Ascending aorta (tissue), 2 donors: ENCODE results near the gene ALOXE3. TPM values are rescaled to one million over a fixed set of nuclear protein-coding genes. Genes with fewer than 3 reads are reported as not detected.

ENCODE experiments used
- DNase-seq, 2 donors: peaks; one replicate each; pipeline ENCODE4 v3.0.0-alpha.2; 2019; ENCODE audit warnings: low spot score in 2 of 2
- H3K27ac ChIP-seq, 2 donors: fragments of 200-600 bp; sonication (generic); one replicate each; pipeline ENCODE4 v1.5.1; 2016 to 2017; ENCODE audit warnings: mild to moderate bottlenecking in 1 of 2
- H3K27me3 ChIP-seq: fragments of 200-600 bp; sonication (generic); one replicate; pipeline ENCODE4 v1.5.1; 2017
- H3K36me3 ChIP-seq, 2 donors: fragments of 200-600 bp; sonication (generic); one replicate each; pipeline ENCODE4 v1.5.1; 2016
- H3K4me1 ChIP-seq, 2 donors: fragments of 200-600 bp; sonication (generic); one replicate each; pipeline ENCODE4 v1.5.1; 2016 to 2017; ENCODE audit warnings: mild to moderate bottlenecking in 1 of 2
- H3K4me3 ChIP-seq, 2 donors: fragments of 200-600 bp; sonication (generic); one replicate each; pipeline ENCODE4 v1.5.1; 2016 to 2017; ENCODE audit warnings: mild to moderate bottlenecking in 1 of 2
- H3K9me3 ChIP-seq, 2 donors: fragments of 200-600 bp; sonication (generic); one replicate each; pipeline ENCODE4 v1.5.1; 2016
- CTCF ChIP-seq, 3 experiments: fragments of 200-600 bp in 2 of 3; fragments of 450-650 bp in 1 of 3; sonication (generic) in 2 of 3; IDR thresholded peaks; one replicate each; pipeline ENCODE4 v1.5.1; 2016 to 2019; ENCODE audit warnings: antibody characterized with exemption in 3 of 3, mild to moderate bottlenecking in 1 of 3, moderate library complexity in 1 of 3
- intact Hi-C: fragments of 100-400 bp; cut with DNase I; formaldehyde crosslinking; loops from one replicate; pipeline ENCODE4 v1.15.1; 2023
- total RNA-seq: library from RNA; depleted of rRNA; stranded (reverse); fragments of >200 nt; gene quantifications from one replicate; pipeline ENCODE4 v1.1.0, GENCODE V29; 2016

ALOXE3 gene
- total RNA-seq, 1 donor from 2014 or later = not detected

- TF ChIP-seq CTCF (IDR thresholded peaks at IDR 0.05) = no peak
- H3K27me3 ChIP-seq = no peaks in the 10 kb centered on the region
- H3K9me3 ChIP-seq = no peaks in the 10 kb centered on the region
- peaks cover 21 to 47% of the 10 kb centered on the region in 2 donors for H3K4me1 ChIP-seq
- no peak overlapping the region for H3K4me3 ChIP-seq
- H3K27ac ChIP-seq = peak overlapping the region; percentile 99 to 100
- intact Hi-C loops = loop anchor here (1.0 kb wide), 1 partner anchor 22 kb away; no protein-coding TSS in a partner anchor
- no peak for DNase-seq
- peaks cover 20 to 23% of the 10 kb centered on the region in 2 donors for H3K36me3 ChIP-seq
These were observed 41.9 kb upstream of the ALOXE3 start for GRCh38 chr17:8160224-8160577.

GRCh38 chr17:8159459-8160223 is 41.3 kb upstream of the ALOXE3 start:
- intact Hi-C loops = loop anchor here (1.0 to 5.0 kb wide), 3 partner anchors 21 to 677 kb away; partner anchors contain the start of genes POLR2A and SLC35G6
- peak overlapping the region; percentile 99 to 100 for H3K27ac ChIP-seq
- peaks cover 21 to 47% of the 10 kb centered on the region in 2 donors for H3K4me1 ChIP-seq
- no peak overlapping the region for H3K4me3 ChIP-seq
- no peaks in the 10 kb centered on the region for H3K27me3 ChIP-seq
- TF ChIP-seq CTCF (IDR thresholded peaks at IDR 0.05) = no peak
- peak in 1 of 2 donors; percentile 62 for DNase-seq
- no peaks in the 10 kb centered on the region for H3K9me3 ChIP-seq
- H3K36me3 ChIP-seq = peaks cover 20 to 23% of the 10 kb centered on the region in 2 donors

- intact Hi-C loops = loop anchor here (5.0 kb wide), 2 partner anchors 317 to 677 kb away; partner anchors contain the start of genes POLR2A and SLC35G6
- Histone ChIP-seq H3K27ac (peak overlapping the region; percentile 97 to 100), H3K36me3 (peaks cover 20 to 23% of the 10 kb centered on the region in 2 donors), H3K27me3 (no peaks in the 10 kb centered on the region), H3K4me1 (peaks cover 20 to 46% of the 10 kb centered on the region in 2 donors), H3K4me3 (no peak overlapping the region), H3K9me3 (no peaks in the 10 kb centered on the region)
- DNase-seq = no peak
- TF ChIP-seq CTCF (IDR thresholded peaks at IDR 0.05) = no peak
These were observed 40.7 kb upstream of the ALOXE3 start for GRCh38 chr17:8159032-8159400.

GRCh38 chr17:8158267-8159031 is 40.1 kb upstream of the ALOXE3 start:
- intact Hi-C loops = loop anchor here (5.0 kb wide), 2 partner anchors 316 to 676 kb away; partner anchors contain the start of genes POLR2A and SLC35G6
- TF ChIP-seq CTCF (IDR thresholded peaks at IDR 0.05) = peak; percentile 88 to 95 (median 89)
- peaks cover 21 to 23% of the 10 kb centered on the region in 2 donors for H3K36me3 ChIP-seq
- peaks cover 16 to 45% of the 10 kb centered on the region in 2 donors for H3K4me1 ChIP-seq
- H3K27me3 ChIP-seq = no peaks in the 10 kb centered on the region
- peak overlapping the region in 1 of 2 donors; percentile 23 for H3K4me3 ChIP-seq
- peak; percentile 76 to 97 for DNase-seq
- H3K9me3 ChIP-seq = no peaks in the 10 kb centered on the region
- peak overlapping the region; percentile 97 to 100 for H3K27ac ChIP-seq

GRCh38 chr17:8156246-8156992 is 38.1 kb upstream of the ALOXE3 start:
- DNase-seq = peak; percentile 100
- Histone ChIP-seq H3K27ac (peak overlapping the region; percentile 99 to 100), H3K27me3 (no peaks in the 10 kb centered on the region), H3K4me3 (peak overlapping the region; percentile 77 to 90), H3K36me3 (peaks cover 27 to 29% of the 10 kb centered on the region in 2 donors), H3K4me1 (peaks cover 13 to 46% of the 10 kb centered on the region in 2 donors), H3K9me3 (no peaks in the 10 kb centered on the region)
- TF ChIP-seq CTCF (IDR thresholded peaks at IDR 0.05) = peak in 1 of 3 experiments; percentile 22
- intact Hi-C loops = loop anchor here (1.0 to 5.0 kb wide), 3 partner anchors 37 to 674 kb away; partner anchors contain the start of genes POLR2A and SLC35G6
